PC-3 (cell line): ENCODE measurements around the gene UCP2. TPM values are rescaled to one million over a fixed set of nuclear protein-coding genes. Genes with fewer than 3 reads are reported as not detected.

ENCODE experiments used
- ATAC-seq: fragments of 200-7000 bp; cut with Tn5 transposase; 2 replicates; pipeline ENCODE4 v1.9.1; 2020; ENCODE audit warnings: mild to moderate bottlenecking, moderate library complexity
- Bru-seq: library from RNA; stranded (reverse); fragments of 400-500 nt; gene quantifications from one replicate; lab custom pipeline; 2021; lab: Mats Ljungman, UMichigan
- BruChase-seq, 2 experiments: library from RNA; stranded (reverse); fragments of 400-500 nt; gene quantifications; one replicate each; lab custom pipeline; 2021; lab: Mats Ljungman, UMichigan
- BruUV-seq: library from RNA; stranded (reverse); fragments of 400-500 nt; replicated peaks from 2 replicates; lab custom pipeline; 2021; lab: Mats Ljungman, UMichigan
- CTCF ChIA-PET: fragments of 300-600 bp; sonication (Branson Sonifier 250); formaldehyde crosslinking; loops from one replicate; lab custom pipeline; 2022; ENCODE audit warnings: antibody characterized with exemption; lab: Charles Lee
- POLR2A ChIA-PET: fragments of 300-600 bp; sonication (Branson Sonifier 250); formaldehyde crosslinking; loops from one replicate; lab custom pipeline; 2022; ENCODE audit warnings: antibody characterized with exemption; ENCODE audit not compliant: unreplicated experiment; lab: Charles Lee
- DNase-seq: peaks from one replicate; pipeline ENCODE4 v3.0.0-alpha.2; 2015
- H2AFZ ChIP-seq: fragments of 300-600 bp; sonication (generic); 2 replicates; pipeline ENCODE4 v1.6.0; 2016; ENCODE audit warnings: antibody characterized with exemption, low read length
- H3F3A ChIP-seq: fragments of 300-600 bp; sonication (generic); one replicate; pipeline ENCODE4 v1.6.0; 2017; ENCODE audit warnings: antibody characterized with exemption, low read length, control low read depth, mild to moderate bottlenecking; ENCODE audit not compliant: unreplicated experiment
- H3K27ac ChIP-seq: fragments of 300-600 bp; sonication (generic); 2 replicates; pipeline ENCODE4 v1.5.1; 2016; ENCODE audit warnings: mild to moderate bottlenecking, low read length
- H3K27me3 ChIP-seq: fragments of 300-600 bp; sonication (generic); 2 replicates; pipeline ENCODE4 v1.6.1; 2016; ENCODE audit warnings: low read length, mixed read lengths
- H3K36me3 ChIP-seq: fragments of 300-600 bp; sonication (generic); 2 replicates; pipeline ENCODE4 v1.6.1; 2016; ENCODE audit warnings: low read depth, mixed run types, low read length, mixed read lengths
- H3K4me1 ChIP-seq: fragments of 300-600 bp; sonication (generic); 2 replicates; pipeline ENCODE4 v1.5.1; 2016; ENCODE audit warnings: low read length; ENCODE audit not compliant: insufficient read depth
- H3K4me2 ChIP-seq: fragments of 300-600 bp; sonication (generic); 2 replicates; pipeline ENCODE4 v1.6.0; 2016; ENCODE audit warnings: low read length
- H3K4me3 ChIP-seq: fragments of 300-600 bp; sonication (generic); 2 replicates; pipeline ENCODE4 v1.5.1; 2016; ENCODE audit warnings: mild to moderate bottlenecking, low read length, mixed read lengths
- H3K79me2 ChIP-seq: fragments of 300-600 bp; sonication (generic); 2 replicates; pipeline ENCODE4 v1.6.1; 2017; ENCODE audit warnings: low read length, mixed read lengths
- H3K9ac ChIP-seq: fragments of 300-600 bp; sonication (generic); 2 replicates; pipeline ENCODE4 v1.6.0; 2016; ENCODE audit warnings: mild to moderate bottlenecking, low read length
- H3K9me2 ChIP-seq: fragments of 300-600 bp; sonication (generic); replicated peaks from 2 replicates; pipeline ENCODE4 v1.6.1; 2016; ENCODE audit warnings: mixed run types, low read length, mixed read lengths
- H3K9me3 ChIP-seq: fragments of 300-600 bp; sonication (generic); 2 replicates; pipeline ENCODE4 v1.6.1; 2016; ENCODE audit warnings: low read length, mixed read lengths
- H4K20me1 ChIP-seq: fragments of 300-600 bp; sonication (generic); 2 replicates; pipeline ENCODE4 v1.6.1; 2016; ENCODE audit warnings: low read length, mixed read lengths
- CTCF ChIP-seq: fragments of 300-600 bp; sonication (generic); conservative IDR thresholded peaks from 2 replicates; pipeline ENCODE4 v1.5.1; 2017; ENCODE audit warnings: antibody characterized with exemption, low read depth, mild to moderate bottlenecking, low read length
- EZH2 ChIP-seq: fragments of 300-600 bp; sonication (generic); IDR thresholded peaks from one replicate; pipeline ENCODE4 v1.6.1; 2017; ENCODE audit warnings: antibody characterized with exemption, mild to moderate bottlenecking, low read length; ENCODE audit not compliant: unreplicated experiment
- EZH2phosphoT487 ChIP-seq: fragments of 300-600 bp; sonication (generic); IDR thresholded peaks from 2 replicates; pipeline ENCODE4 v1.6.1; 2018; ENCODE audit warnings: mild to moderate bottlenecking, antibody characterized with exemption, low read length, borderline replicate concordance
- intact Hi-C: fragments of 100-400 bp; cut with micrococcal nuclease; formaldehyde crosslinking; loops from 2 replicates; pipeline ENCODE4 v1.9.0; 2023
- long read RNA-seq: library from polyadenylated mRNA; unstranded; transcript quantifications from one replicate; pipeline ENCODE4 v2.0.0, GENCODE V29; 2021; ENCODE audit not compliant: unreplicated experiment
- total RNA-seq: library from RNA; depleted of rRNA; stranded (reverse); fragments of >200 nt; gene quantifications from 2 replicates; pipeline ENCODE4 v1.2.3, GENCODE V29; 2014; rRNA removed

The UCP2 gene
- total RNA-seq (6.4 and 11.9 TPM in 2 replicates), Bru-seq, nascent RNA (percentile 61 among the genes with signal in this experiment), BruChase-seq, experiment 1, labeled RNA remaining after a 6-hour chase (percentile 48 among the genes with signal in this experiment), BruChase-seq, experiment 2, labeled RNA remaining after a 2-hour chase (percentile 49 among the genes with signal in this experiment)
- long read RNA-seq, transcript UCP2-201 (8 exons, 2,113 nt), result major isoform, 8 of 21 reads
- long read RNA-seq, partial matches to known transcripts, result 7 of 21 reads
- long read RNA-seq, other reads (novel, unspliced or antisense), result 6 of 21 reads

DNA sequence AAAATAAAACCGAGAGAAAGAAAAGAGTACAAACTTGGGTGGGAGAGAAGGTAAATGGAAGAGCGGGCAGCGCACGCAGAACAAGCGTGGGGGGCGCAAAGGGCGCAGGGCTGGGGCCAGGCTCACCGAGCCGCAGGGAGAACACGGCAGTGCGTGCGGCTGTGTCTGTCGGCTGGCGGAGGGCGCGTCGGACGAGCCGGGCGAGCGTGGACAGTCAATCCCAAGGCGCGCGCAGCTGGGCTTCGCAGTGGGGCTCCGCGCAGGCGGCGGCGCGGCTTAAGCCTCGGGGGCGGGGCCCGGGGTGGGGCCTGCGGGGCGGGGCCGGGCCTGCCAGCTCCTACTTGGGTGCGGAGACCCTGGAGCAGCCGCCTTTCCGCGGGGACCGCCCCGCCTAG is at the start of gene UCP2:
Gene UCP2, minus strand, starts transcription at position 249 of the 395 bp plus-strand sequence. CDS start 4,465 bp downstream, outside the sequence.
- no peaks in the 10 kb centered on the region for H3K9me2 ChIP-seq
- H3F3A ChIP-seq, result no peaks in the 10 kb centered on the region
- peak within 1 kb of the TSS; percentile 100 for H3K4me2 ChIP-seq
- intact Hi-C loops, result loop anchor here (10.0 kb wide), 1 partner anchor 192 kb away; the partner anchor contains the start of genes C2CD3 and PPME1
- POLR2A ChIA-PET, result interaction anchor here (0.5 to 0.6 kb wide), 3 partner anchors 22 to 289 kb away, joined by 3 to 4 read pairs (median 3); no protein-coding TSS in a partner anchor
- CTCF ChIA-PET, result interaction anchor here (0.6 to 0.7 kb wide), 2 partner anchors 51 to 188 kb away, joined by 4 to 16 read pairs; partner anchors contain the start of genes C2CD3 and PPME1
- peaks cover 7% of the 10 kb centered on the region; the same call in 1 of the 2 replicates for H3K36me3 ChIP-seq
- ATAC-seq, result peak; percentile 86
- H3K9me3 ChIP-seq, result no peaks in the 10 kb centered on the region
- peak within 1 kb of the TSS; percentile 100 for H2AFZ ChIP-seq
- H3K27ac ChIP-seq, result peak within 1 kb of the TSS; percentile 85
- H3K4me1 ChIP-seq, result peaks cover 28% of the 10 kb centered on the region
- H3K79me2 ChIP-seq, result peaks cover 8% of the 10 kb centered on the region; the same call in 1 of the 2 replicates
- peak within 1 kb of the TSS; percentile 81 for H3K9ac ChIP-seq
- DNase-seq, result peak; percentile 83
- no peak for TF ChIP-seq CTCF
- TF ChIP-seq EZH2phosphoT487, result no peak
- TF ChIP-seq EZH2, result no peak
- BruUV-seq, result no TSS peak
- peak within 1 kb of the TSS; percentile 79 for H3K4me3 ChIP-seq
- H4K20me1 ChIP-seq, result no peaks in the 10 kb centered on the region
- no peaks in the 10 kb centered on the region for H3K27me3 ChIP-seq

GRCh38 chr11:74030723-74031676 is 48.4 kb upstream of the UCP2 start:
- H3K9ac ChIP-seq, result no peak overlapping the region
- POLR2A ChIA-PET, result no interaction called here
- H3K27ac ChIP-seq, result no peak overlapping the region
- H2AFZ ChIP-seq, result no peak overlapping the region
- H3K4me3 ChIP-seq, result no peak overlapping the region
- no peaks in the 10 kb centered on the region for H3K9me2 ChIP-seq
- H3F3A ChIP-seq, result peaks cover 3% of the 10 kb centered on the region
- H3K4me1 ChIP-seq, result peaks cover 27% of the 10 kb centered on the region
- intact Hi-C loops, result no loop called here
- H3K36me3 ChIP-seq, result peaks cover 19% of the 10 kb centered on the region
- ATAC-seq (no peak), DNase-seq (no peak)
- CTCF ChIA-PET, result no interaction called here
- H3K4me2 ChIP-seq, result no peak overlapping the region
- H4K20me1 ChIP-seq, result no peaks in the 10 kb centered on the region
- no peak for TF ChIP-seq CTCF
- TF ChIP-seq EZH2, result no peak
- no peak for TF ChIP-seq EZH2phosphoT487
- H3K9me3 ChIP-seq, result no peaks in the 10 kb centered on the region
- no TSS peak for BruUV-seq
- H3K79me2 ChIP-seq, result no peaks in the 10 kb centered on the region
- no peaks in the 10 kb centered on the region for H3K27me3 ChIP-seq
